Naive thymus-derived CD8-positive, alpha-beta T cell (primary cell): ENCODE measurements around the gene MYL3. TPM values are rescaled to one million over a fixed set of nuclear protein-coding genes. Genes with fewer than 3 reads are reported as not detected.
A peak's percentile ranks its signal among the peaks of the same experiment; 100 is the strongest.
"Not testable (repeated sequence)": the region's sequence is repeated elsewhere in the genome, so short reads cannot be mapped to it uniquely, and the experiment has no call there.

ENCODE experiments used
- ATAC-seq, 2 donors: fragments of 150-1000 bp; cut with Tn5 transposase in 1 of 2; sonication (Bioruptor Pico), chemical (Tn5 transposase) in 1 of 2; 1 replicate in 1 of 2; 2 replicates in 1 of 2; pipeline ENCODE4 v1.10.0; 2021; ENCODE audit warnings: mild to moderate bottlenecking in 2 of 2, moderate library complexity in 2 of 2
- POLR2A ChIA-PET: fragments of 350-600 bp; sonication (Branson Sonifier 250); formaldehyde crosslinking; loops from one replicate; lab custom pipeline; 2021; ENCODE audit warnings: antibody characterized with exemption; lab: Charles Lee
- DNase-seq, 10 donors: peaks; one replicate each; pipeline versions ENCODE4 v3.0.0 to v3.0.0-alpha.2; 2020 to 2022
- H3K27ac Mint-ChIP-seq, 10 donors: one replicate each; pipeline ENCODE4 v1.8.0; 2020 to 2022; ENCODE audit warnings: mild to moderate bottlenecking in 10 of 10, mixed read lengths in 10 of 10, moderate library complexity in 4 of 10, inconsistent platforms in 1 of 10
- H3K27me3 Mint-ChIP-seq, 5 donors: one replicate each; pipeline ENCODE4 v1.8.0; 2021 to 2022; ENCODE audit warnings: mixed read lengths in 5 of 5
- H3K36me3 Mint-ChIP-seq, 3 donors: one replicate each; pipeline ENCODE4 v1.8.0; 2020 to 2022; ENCODE audit warnings: mixed read lengths in 3 of 3, mild to moderate bottlenecking in 2 of 3, inconsistent platforms in 1 of 3
- H3K4me1 Mint-ChIP-seq, 4 donors: one replicate each; pipeline ENCODE4 v1.8.0; 2021 to 2022; ENCODE audit warnings: mixed read lengths in 4 of 4
- H3K4me3 Mint-ChIP-seq, 10 donors: one replicate each; pipeline ENCODE4 v1.8.0; 2020 to 2022; ENCODE audit warnings: mild to moderate bottlenecking in 10 of 10, mixed read lengths in 10 of 10, moderate library complexity in 6 of 10, inconsistent platforms in 1 of 10
- H3K9me3 Mint-ChIP-seq, 9 donors: one replicate each; pipeline ENCODE4 v1.8.0; 2020 to 2022; ENCODE audit warnings: mixed read lengths in 9 of 9, mild to moderate bottlenecking in 3 of 9, inconsistent platforms in 1 of 9, moderate library complexity in 1 of 9
- polyA plus RNA-seq, 3 donors: library from polyadenylated mRNA; unstranded; fragments of 300-500 nt; fragmentation: Illumina TruSeq; gene quantifications; one replicate each; pipeline ENCODE4 v1.2.3, GENCODE V29; 2021
- total RNA-seq, 8 experiments: library from RNA in 2 of 8; stranded (reverse) in 2 of 8; gene quantifications; one replicate each; pipeline ENCODE4 v1.2.3 and lab custom pipeline; 2021 to 2026

Gene MYL3
- total and polyA plus RNA-seq, 5 experiments from 2014 or later = not detected

GRCh38 chr3:46833346-46834300 lies 29.6 kb downstream of the MYL3 start:
- peaks cover 3 to 14% (median 7%) of the 10 kb centered on the region in 3 donors for H3K36me3 Mint-ChIP-seq
- H3K9me3 Mint-ChIP-seq = peaks cover 4 to 20% (median 13%) of the 10 kb centered on the region in 9 donors
- H3K4me1 Mint-ChIP-seq = peaks cover 0 to 5% (median 2%) of the 10 kb centered on the region in 4 donors
- H3K27me3 Mint-ChIP-seq = peaks cover 0 to 5% (median 0%) of the 10 kb centered on the region in 5 donors
- DNase-seq (no peak), ATAC-seq (no peak)
- POLR2A ChIA-PET = no interaction called here
- H3K27ac Mint-ChIP-seq = no peak overlapping the region
- no peak overlapping the region for H3K4me3 Mint-ChIP-seq

- Mint-ChIP-seq H3K36me3 (peaks cover 0 to 3% (median 0%) of the 10 kb centered on the region in 3 donors), H3K27me3 (peaks cover 0 to 5% (median 0%) of the 10 kb centered on the region in 5 donors), H3K4me3 (no peak overlapping the region), H3K27ac (peak overlapping the region in 1 of 10 donors; percentile 26), H3K9me3 (peaks cover 0 to 2% (median 0%) of the 10 kb centered on the region in 9 donors), H3K4me1 (peaks cover 0 to 5% (median 2%) of the 10 kb centered on the region in 4 donors)
- DNase-seq (no peak), ATAC-seq (no peak)
- POLR2A ChIA-PET = no interaction called here
These were observed 31.4 kb downstream of the MYL3 start for GRCh38 chr3:46831841-46832240.

DNA sequence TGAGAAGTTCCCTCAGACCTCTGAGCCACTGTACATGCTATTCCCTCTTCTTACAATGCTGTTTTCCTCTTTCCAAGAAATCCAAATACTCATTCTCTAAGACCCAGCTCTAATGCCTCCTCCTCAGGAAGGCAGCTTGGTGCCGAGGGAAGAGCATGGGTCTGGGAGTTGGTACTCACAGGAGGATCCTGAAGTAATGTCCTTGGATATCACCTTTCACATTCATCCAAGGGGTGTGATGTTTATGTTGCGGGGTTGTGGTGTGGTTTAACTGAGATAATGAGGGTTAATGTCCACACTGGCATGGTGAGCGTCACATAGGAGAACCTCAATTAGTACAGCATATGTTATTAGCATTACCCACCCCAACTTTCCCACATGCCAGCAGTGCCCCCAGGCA lies 31.9 kb downstream of the MYL3 start:
- Mint-ChIP-seq H3K9me3 (peaks cover 0 to 2% (median 0%) of the 10 kb centered on the region in 9 donors), H3K27me3 (peaks cover 0 to 5% (median 0%) of the 10 kb centered on the region in 5 donors), H3K36me3 (no peaks in the 10 kb centered on the region), H3K4me1 (peaks cover 0 to 5% (median 2%) of the 10 kb centered on the region in 4 donors), H3K27ac (no peak overlapping the region), H3K4me3 (no peak overlapping the region)
- POLR2A ChIA-PET = no interaction called here
- no peak for ATAC-seq
- no peak for DNase-seq

DNA sequence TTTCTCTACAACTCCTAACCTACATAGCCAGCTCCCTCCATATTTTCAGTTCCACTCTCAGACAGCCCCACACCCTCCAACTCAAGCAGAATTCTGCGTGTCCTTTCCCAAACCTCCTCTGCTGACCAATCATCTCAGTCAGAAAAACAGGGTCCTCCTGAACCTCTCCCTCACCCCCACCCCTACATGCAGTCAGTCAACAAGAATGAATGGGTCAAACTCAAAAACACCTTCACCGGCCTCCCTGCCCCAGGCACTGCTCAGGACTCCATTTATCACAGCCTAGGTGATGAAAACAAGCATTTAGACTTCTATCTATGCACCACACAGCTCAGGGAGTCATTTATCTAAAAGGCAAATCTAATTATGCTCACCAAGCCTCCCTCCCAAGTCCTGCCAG lies 32.4 kb downstream of the MYL3 start:
- Mint-ChIP-seq H3K27me3 (peaks cover 0 to 5% (median 0%) of the 10 kb centered on the region in 5 donors), H3K4me3 (no peak overlapping the region), H3K36me3 (no peaks in the 10 kb centered on the region), H3K27ac (peak overlapping the region in 1 of 10 donors; percentile 57), H3K4me1 (peaks cover 0 to 5% (median 2%) of the 10 kb centered on the region in 4 donors), H3K9me3 (peaks cover 0 to 1% (median 0%) of the 10 kb centered on the region in 9 donors)
- ATAC-seq = no peak
- DNase-seq = no peak
- POLR2A ChIA-PET = no interaction called here

- POLR2A ChIA-PET = no interaction called here
- H3K4me3 Mint-ChIP-seq = no peak overlapping the region
- ATAC-seq (peak in 1 of 2 donors; percentile 32), DNase-seq (no peak)
- H3K9me3 Mint-ChIP-seq = peaks cover 0 to 4% (median 0%) of the 10 kb centered on the region in 9 donors
- H3K4me1 Mint-ChIP-seq = peaks cover 0 to 5% (median 2%) of the 10 kb centered on the region in 4 donors
- peaks cover 0 to under 1% (median 0%) of the 10 kb centered on the region in 3 donors for H3K36me3 Mint-ChIP-seq
- peak overlapping the region in 2 of 10 donors; percentile 49 to 66 for H3K27ac Mint-ChIP-seq
- peaks cover 0 to 5% (median 0%) of the 10 kb centered on the region in 5 donors for H3K27me3 Mint-ChIP-seq
These were observed 33.5 kb downstream of the MYL3 start for GRCh38 chr3:46829699-46830208.

GRCh38 chr3:46825450-46825849 lies 37.8 kb downstream of the MYL3 start:
- peaks cover 4 to 30% (median 20%) of the 10 kb centered on the region in 3 donors for H3K36me3 Mint-ChIP-seq
- H3K27me3 Mint-ChIP-seq = peaks cover 4 to 11% (median 5%) of the 10 kb centered on the region in 5 donors
- POLR2A ChIA-PET = no interaction called here
- peaks cover 0 to 5% (median 2%) of the 10 kb centered on the region in 4 donors for H3K4me1 Mint-ChIP-seq
- no peak for DNase-seq
- no peak overlapping the region for H3K4me3 Mint-ChIP-seq
- H3K9me3 Mint-ChIP-seq = peaks cover 6 to 43% (median 18%) of the 10 kb centered on the region in 9 donors
- peak overlapping the region in 1 of 10 donors; percentile 14 for H3K27ac Mint-ChIP-seq
- ATAC-seq = no peak

DNA sequence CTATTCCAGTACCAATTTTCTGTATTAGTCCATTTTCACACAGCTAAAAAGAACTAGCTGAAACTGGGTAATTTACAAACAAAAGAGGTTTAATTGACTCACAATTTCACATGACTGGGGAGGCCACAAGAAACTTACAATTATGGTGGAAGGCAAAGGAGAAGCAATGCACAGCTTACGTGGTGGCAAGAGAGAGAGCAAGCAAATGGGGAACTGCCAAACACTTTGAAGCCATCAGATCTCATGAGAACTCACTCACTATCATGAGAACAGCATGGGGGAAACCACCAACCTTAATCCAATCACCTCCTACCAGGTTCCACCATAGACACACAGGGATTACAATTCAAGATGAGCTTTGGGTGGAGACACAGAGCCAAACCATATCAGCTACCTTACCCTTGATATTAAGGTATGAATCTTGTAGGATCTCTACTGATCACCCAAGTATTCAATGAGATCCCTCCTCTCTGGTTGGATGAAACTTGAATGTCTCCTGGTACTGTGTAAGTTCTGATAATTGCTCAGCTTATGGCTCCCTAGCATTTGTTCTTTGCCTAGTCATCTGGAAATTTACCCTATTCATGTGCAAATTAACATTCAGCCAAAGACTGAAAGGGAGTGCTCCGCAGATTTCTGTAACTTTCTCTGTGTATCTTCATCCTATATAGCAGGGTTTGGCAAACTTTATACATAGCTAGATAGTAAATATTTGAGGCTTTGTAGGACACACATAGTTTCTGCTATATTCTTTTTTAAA lies 38.9 kb downstream of the MYL3 start:
- Mint-ChIP-seq H3K27me3 (peaks cover 5 to 11% (median 6%) of the 10 kb centered on the region in 5 donors), H3K9me3 (peaks cover 6 to 44% (median 18%) of the 10 kb centered on the region in 9 donors), H3K4me1 (peaks cover 0 to 2% (median under 1%) of the 10 kb centered on the region in 4 donors), H3K4me3 (no peak overlapping the region), H3K36me3 (peaks cover 4 to 30% (median 20%) of the 10 kb centered on the region in 3 donors), H3K27ac (no peak overlapping the region)
- POLR2A ChIA-PET = no interaction called here
- DNase-seq = no peak
- no peak for ATAC-seq

GRCh38 chr3:46823314-46823713 lies 39.9 kb downstream of the MYL3 start:
- POLR2A ChIA-PET, ATAC-seq: not testable (repeated sequence)

GRCh38 chr3:46821553-46821952 lies 41.7 kb downstream of the MYL3 start:
- Mint-ChIP-seq H3K36me3 (peaks cover 4 to 30% (median 20%) of the 10 kb centered on the region in 3 donors), H3K4me1 (no peaks in the 10 kb centered on the region), H3K27me3 (peaks cover 4 to 11% (median 7%) of the 10 kb centered on the region in 5 donors), H3K9me3 (peaks cover 6 to 44% (median 18%) of the 10 kb centered on the region in 9 donors), H3K4me3 (no peak overlapping the region), H3K27ac (no peak overlapping the region)
- ATAC-seq = no peak
- POLR2A ChIA-PET = no interaction called here
- DNase-seq = no peak

More at GRCh38 chr3:46823314-46823713, 39.9 kb downstream of the MYL3 start:
- H3K9me3 Mint-ChIP-seq = peaks cover 6 to 44% (median 18%) of the 10 kb centered on the region in 9 donors
- DNase-seq, H3K4me1 Mint-ChIP-seq, H3K27ac Mint-ChIP-seq, H3K4me3 Mint-ChIP-seq: not testable (repeated sequence)
- peaks cover 5 to 11% (median 6%) of the 10 kb centered on the region in 5 donors for H3K27me3 Mint-ChIP-seq
- H3K36me3 Mint-ChIP-seq = peaks cover 4 to 30% (median 20%) of the 10 kb centered on the region in 3 donors

DNA sequence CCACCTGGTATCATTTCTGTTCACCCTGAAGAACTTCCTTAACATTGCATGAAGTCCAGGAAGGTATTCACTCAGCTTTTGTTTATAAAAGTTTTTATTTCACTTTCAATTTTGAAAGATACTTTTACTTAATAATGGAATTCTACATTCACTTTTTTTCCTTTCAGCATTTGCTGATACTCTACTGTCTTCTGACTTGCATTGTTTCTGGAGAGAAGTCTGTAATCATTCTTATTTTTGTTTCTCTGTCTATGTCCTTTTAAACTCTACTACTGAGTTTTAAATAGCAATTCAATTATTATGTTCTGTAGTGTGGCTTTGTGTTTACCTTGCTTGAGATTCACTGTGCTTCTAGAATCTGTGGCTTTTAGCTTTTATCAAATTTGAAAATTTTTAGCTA lies 42.4 kb downstream of the MYL3 start:
- POLR2A ChIA-PET = no interaction called here
- no peak for ATAC-seq
- DNase-seq = no peak
- peaks cover 3 to 11% (median 11%) of the 10 kb centered on the region in 5 donors for H3K27me3 Mint-ChIP-seq
- no peaks in the 10 kb centered on the region for H3K4me1 Mint-ChIP-seq
- H3K36me3 Mint-ChIP-seq = peaks cover 4 to 30% (median 20%) of the 10 kb centered on the region in 3 donors
- H3K4me3 Mint-ChIP-seq = no peak overlapping the region
- no peak overlapping the region for H3K27ac Mint-ChIP-seq
- H3K9me3 Mint-ChIP-seq = peaks cover 6 to 44% (median 18%) of the 10 kb centered on the region in 9 donors

- peaks cover 4 to 14% (median 6%) of the 10 kb centered on the region in 5 donors for H3K27me3 Mint-ChIP-seq
- peak overlapping the region in 3 of 10 donors; percentile 18 to 43 (median 37) for H3K27ac Mint-ChIP-seq
- no peaks in the 10 kb centered on the region for H3K9me3 Mint-ChIP-seq
- POLR2A ChIA-PET = interaction anchor here (0.7 kb wide), 1 partner anchor 1312 kb away, joined by 3 read pairs; no protein-coding TSS in a partner anchor
- ATAC-seq = peak; percentile 85 to 95
- no peaks in the 10 kb centered on the region for H3K36me3 Mint-ChIP-seq
- DNase-seq = peak; percentile 38 to 80 (median 49)
- peaks cover 6 to 20% (median 13%) of the 10 kb centered on the region in 4 donors for H3K4me1 Mint-ChIP-seq
- H3K4me3 Mint-ChIP-seq = peak overlapping the region; percentile 70 to 88 (median 84)
These were observed 50.9 kb downstream of the MYL3 start for GRCh38 chr3:46812237-46812791.
